HEK293 (cell line): ENCODE measurements around the gene RHOBTB3.

Experiments used
- CTCF ChIA-PET: fragments of 350-600 bp; formaldehyde crosslinking; extraction: SDS; loops from one replicate; lab custom pipeline; 2021; ENCODE audit warnings: antibody characterized with exemption; lab: Yijun Ruan, JAX
- POLR2A ChIA-PET: fragments of 300-600 bp; formaldehyde crosslinking; extraction: SDS; loops from one replicate; lab custom pipeline; 2020; ENCODE audit warnings: antibody characterized with exemption, inconsistent platforms; lab: Yijun Ruan, JAX
- H3K27ac ChIP-seq: fragments of 200-500 bp; sonication (Bioruptor generic); 2 replicates; pipeline ENCODE4 v1.5.1; 2014; ENCODE audit warnings: low read depth, low read length, control low read depth, inconsistent platforms; ENCODE audit errors: extremely low read depth
- H3K36me3 ChIP-seq, 2 experiments: fragments of 200-500 bp in 1 of 2; sonication (Bioruptor generic) in 1 of 2; 1 replicate in 1 of 2; 2 replicates in 1 of 2; pipeline ENCODE4 v1.5.1; 2014 to 2017; ENCODE audit warnings: inconsistent platforms in 2 of 2, low read length in 2 of 2; ENCODE audit not compliant: control insufficient read depth in 2 of 2, insufficient read depth in 1 of 2
- H3K4me1 ChIP-seq: fragments of 200-500 bp; sonication (Bioruptor generic); 2 replicates; pipeline ENCODE4 v1.5.1; 2014; ENCODE audit warnings: mild to moderate bottlenecking, low read length, inconsistent platforms; ENCODE audit not compliant: control insufficient read depth, insufficient read depth
- H3K4me3 ChIP-seq: 2 replicates; pipeline ENCODE4 v1.5.1; 2011; ENCODE audit warnings: low read depth, mild to moderate bottlenecking, control low read depth, low read length, moderate library complexity
- H3K9me3 ChIP-seq: fragments of 200-500 bp; sonication (Bioruptor generic); 2 replicates; pipeline ENCODE4 v1.5.1; 2014; ENCODE audit warnings: low read depth, low read length, inconsistent platforms; ENCODE audit not compliant: control insufficient read depth, insufficient read depth
- GLIS1 ChIP-seq: fragments of 450-650 bp; formaldehyde crosslinking; IDR thresholded peaks from 2 replicates; pipeline ENCODE4 v1.5.1; 2016; ENCODE audit warnings: missing biosample characterization, missing genetic modification characterization
- KLF16 ChIP-seq: fragments of 450-650 bp; formaldehyde crosslinking; IDR thresholded peaks from 2 replicates; pipeline ENCODE4 v1.5.1; 2017; ENCODE audit warnings: missing biosample characterization, missing genetic modification characterization
- MZF1 ChIP-seq: fragments of 450-650 bp; formaldehyde crosslinking; IDR thresholded peaks from 2 replicates; pipeline ENCODE4 v1.5.1; 2017; ENCODE audit warnings: missing biosample characterization, missing genetic modification characterization, borderline replicate concordance
- WT1 ChIP-seq: fragments of 450-650 bp; formaldehyde crosslinking; IDR thresholded peaks from 2 replicates; pipeline ENCODE4 v1.5.1; 2016; ENCODE audit warnings: missing biosample characterization, missing genetic modification characterization
- ZFP3 ChIP-seq: fragments of 450-650 bp; formaldehyde crosslinking; IDR thresholded peaks from 2 replicates; pipeline ENCODE4 v1.5.1; 2016; ENCODE audit warnings: low read depth, missing biosample characterization, missing genetic modification characterization
- ZNF132 ChIP-seq: fragments of 450-650 bp; formaldehyde crosslinking; IDR thresholded peaks from 2 replicates; pipeline ENCODE4 v1.5.1; 2017; ENCODE audit warnings: missing biosample characterization, missing genetic modification characterization, borderline replicate concordance
- ZNF138 ChIP-seq: fragments of 450-650 bp; formaldehyde crosslinking; IDR thresholded peaks from 2 replicates; pipeline ENCODE4 v1.5.1; 2016; ENCODE audit warnings: missing biosample characterization, missing genetic modification characterization, borderline replicate concordance
- ZNF23 ChIP-seq: fragments of 450-650 bp; formaldehyde crosslinking; IDR thresholded peaks from 2 replicates; pipeline ENCODE4 v1.5.1; 2016; ENCODE audit warnings: missing biosample characterization, missing genetic modification characterization, borderline replicate concordance
- ZNF341 ChIP-seq: fragments of 450-650 bp; formaldehyde crosslinking; IDR thresholded peaks from 2 replicates; pipeline ENCODE4; 2016; ENCODE audit warnings: low read depth, missing biosample characterization, missing genetic modification characterization
- ZNF433 ChIP-seq: fragments of 450-650 bp; formaldehyde crosslinking; IDR thresholded peaks from 2 replicates; pipeline ENCODE4 v1.5.1; 2016; ENCODE audit warnings: missing biosample characterization, missing genetic modification characterization, low read depth
- ZNF473 ChIP-seq: fragments of 450-650 bp; formaldehyde crosslinking; IDR thresholded peaks from 2 replicates; pipeline ENCODE4 v1.5.1; 2017; ENCODE audit warnings: missing biosample characterization, missing genetic modification characterization
- ZNF544 ChIP-seq: fragments of 450-650 bp; formaldehyde crosslinking; IDR thresholded peaks from 2 replicates; pipeline ENCODE4 v1.5.0; 2017; ENCODE audit warnings: missing biosample characterization, missing genetic modification characterization
- ZNF549 ChIP-seq: fragments of 450-650 bp; IDR thresholded peaks from 2 replicates; pipeline ENCODE4 v1.5.1; 2018; ENCODE audit warnings: missing biosample characterization, missing genetic modification characterization, mild to moderate bottlenecking, inconsistent platforms, moderate library complexity
- ZNF621 ChIP-seq: fragments of 450-650 bp; formaldehyde crosslinking; IDR thresholded peaks from 2 replicates; pipeline ENCODE4 v1.5.1; 2017; ENCODE audit warnings: missing biosample characterization, missing genetic modification characterization
- ZNF658 ChIP-seq: fragments of 450-650 bp; formaldehyde crosslinking; IDR thresholded peaks from 2 replicates; pipeline ENCODE4; 2016; ENCODE audit warnings: missing biosample characterization, missing genetic modification characterization
- ZNF76 ChIP-seq: fragments of 450-650 bp; formaldehyde crosslinking; IDR thresholded peaks from 2 replicates; pipeline ENCODE4; 2016; ENCODE audit warnings: low read depth, missing biosample characterization, missing genetic modification characterization, borderline replicate concordance
- ZNF776 ChIP-seq: fragments of 450-650 bp; formaldehyde crosslinking; IDR thresholded peaks from 2 replicates; pipeline ENCODE4 v1.5.0; 2017; ENCODE audit warnings: missing biosample characterization, missing genetic modification characterization, borderline replicate concordance
- ZSCAN30 ChIP-seq: fragments of 450-650 bp; IDR thresholded peaks from 2 replicates; pipeline ENCODE4 v1.5.1; 2018; ENCODE audit warnings: missing biosample characterization, mild to moderate bottlenecking, missing genetic modification characterization, moderate library complexity
- TF ChIP-seq, protein P1 (sequence below): fragments of 450-650 bp; formaldehyde crosslinking; IDR thresholded peaks from 2 replicates; pipeline ENCODE4 v1.5.1; 2016; ENCODE audit warnings: missing biosample characterization, missing genetic modification characterization, low read depth
- TF ChIP-seq, protein P2 (sequence below): fragments of 450-650 bp; formaldehyde crosslinking; IDR thresholded peaks from 2 replicates; pipeline ENCODE4 v1.5.1; 2016; ENCODE audit warnings: missing biosample characterization, missing genetic modification characterization
- TF ChIP-seq, protein P3 (sequence below): fragments of 450-650 bp; formaldehyde crosslinking; IDR thresholded peaks from 2 replicates; pipeline ENCODE4 v1.5.1; 2017; ENCODE audit warnings: missing biosample characterization, missing genetic modification characterization

RHOBTB3 gene

DNA sequence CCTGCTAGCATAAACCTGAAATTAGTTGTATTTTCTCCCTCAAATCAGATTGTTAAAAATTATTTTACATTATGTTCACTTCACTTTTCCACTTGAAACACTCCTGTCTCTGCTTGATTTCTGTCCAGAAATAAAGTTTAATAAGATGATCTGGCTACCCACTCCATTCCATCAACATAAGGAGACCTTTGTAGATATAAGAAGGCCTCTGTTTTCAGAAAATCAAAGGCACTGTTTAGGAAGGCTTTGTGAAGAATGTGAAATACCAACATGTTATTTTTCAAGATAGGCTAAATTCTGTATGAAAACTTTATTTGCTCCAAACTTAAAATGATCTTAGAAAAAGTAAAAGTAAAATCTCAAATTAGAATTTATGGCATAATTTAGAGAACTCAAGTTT lies 15.1 kb downstream of the RHOBTB3 start:
- H3K36me3 ChIP-seq = peaks cover 10 to 45% of the 10 kb centered on the region in 2 experiments
- no peak overlapping the region for H3K27ac ChIP-seq
- no peak for TF ChIP-seq ZNF76 (tag by site-specific recombination)
- no peak for TF ChIP-seq ZNF341
- TF ChIP-seq ZSCAN30 (tag by site-specific recombination) = no peak
- no peak for TF ChIP-seq ZNF433 (tag by site-specific recombination)
- TF ChIP-seq ZNF23 (tag by site-specific recombination) = no peak
- TF ChIP-seq ZNF776 = no peak
- no peaks in the 10 kb centered on the region for H3K9me3 ChIP-seq
- H3K4me1 ChIP-seq = no peaks in the 10 kb centered on the region
- no peak overlapping the region for H3K4me3 ChIP-seq
- ChIA-PET CTCF (interaction anchor here (0.7 to 1.3 kb wide), 2 partner anchors 9 to 80 kb away, joined by 3 to 4 read pairs; no protein-coding TSS in a partner anchor), POLR2A (no interaction called here)

DNA sequence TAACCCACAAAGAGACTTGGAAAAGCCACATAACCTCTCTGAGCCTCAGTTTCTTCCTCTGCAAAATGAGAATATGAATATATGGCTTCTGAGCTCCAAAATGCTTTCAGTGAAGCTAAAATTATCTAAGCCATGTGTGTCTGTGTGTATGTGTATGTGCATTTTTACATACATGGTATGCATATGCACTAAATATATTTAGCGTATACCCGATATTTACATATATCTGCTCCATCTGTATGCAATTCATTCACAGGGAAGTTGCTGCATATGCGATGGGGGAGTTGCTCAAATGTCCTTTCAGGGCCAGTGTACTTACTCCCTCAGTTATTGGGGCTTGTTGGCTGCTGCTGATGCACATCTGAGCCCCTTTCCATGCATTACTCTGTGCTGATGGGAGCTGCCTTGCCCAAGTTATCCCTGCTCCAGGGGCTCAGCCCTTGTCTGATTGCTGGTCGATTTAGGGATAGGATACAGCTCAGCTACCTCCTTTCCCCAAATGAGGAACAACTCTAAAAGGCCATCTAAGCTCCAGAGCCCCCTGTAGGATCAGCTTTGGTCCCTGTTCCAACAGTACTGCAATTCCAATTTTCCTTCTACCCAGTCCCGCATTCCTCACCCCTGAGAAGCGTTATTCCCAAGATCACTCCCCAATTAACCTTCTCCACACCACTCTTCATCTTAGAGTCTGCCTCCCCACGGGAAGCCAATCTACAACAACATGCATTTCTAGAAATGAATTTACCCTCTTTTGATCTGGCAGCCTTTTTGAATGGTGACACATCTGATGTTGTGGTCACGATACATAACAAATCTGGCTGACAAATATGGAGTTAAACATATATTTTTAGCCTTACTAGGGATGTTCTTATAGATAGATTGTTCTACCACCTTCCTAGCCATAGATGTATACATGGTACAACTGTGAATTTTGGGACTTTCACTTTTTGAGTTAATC lies 15.9 kb downstream of the RHOBTB3 start:
- TF ChIP-seq ZNF549 (tag by site-specific recombination) (no peak), WT1 (tag by site-specific recombination) (no peak)
- CTCF ChIA-PET = interaction anchor here (0.7 to 1.3 kb wide), 3 partner anchors 10 to 83 kb away, joined by 3 to 4 read pairs (median 3); no protein-coding TSS in a partner anchor
- Histone ChIP-seq H3K4me1 (no peaks in the 10 kb centered on the region), H3K36me3 (peaks cover 15 to 51% of the 10 kb centered on the region in 2 experiments), H3K9me3 (no peaks in the 10 kb centered on the region), H3K27ac (no peak overlapping the region), H3K4me3 (no peak overlapping the region)
- POLR2A ChIA-PET = no interaction called here

DNA sequence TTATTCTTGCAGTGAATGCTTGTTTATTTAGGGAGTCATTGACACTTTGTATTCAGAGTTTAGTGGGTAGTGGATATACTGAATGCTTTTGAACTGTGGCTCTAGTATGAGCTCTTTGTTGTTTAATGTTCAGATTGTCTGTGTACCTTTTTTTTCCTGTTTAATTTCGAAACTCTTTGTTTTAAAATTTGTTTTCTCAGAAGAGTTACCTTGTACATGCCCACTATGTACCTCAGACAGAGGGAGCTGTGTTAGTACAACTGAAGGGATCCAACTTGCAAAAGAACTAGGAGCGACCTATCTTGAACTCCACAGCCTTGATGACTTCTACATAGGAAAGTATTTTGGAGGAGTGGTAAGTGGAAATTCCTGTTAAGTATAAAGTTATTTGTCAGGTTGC lies 17.0 kb downstream of the RHOBTB3 start:
- H3K4me3 ChIP-seq = no peak overlapping the region
- H3K9me3 ChIP-seq = no peaks in the 10 kb centered on the region
- H3K27ac ChIP-seq = no peak overlapping the region
- H3K36me3 ChIP-seq = peaks cover 25 to 62% of the 10 kb centered on the region in 2 experiments
- ChIA-PET POLR2A (no interaction called here), CTCF (interaction anchor here (1.5 kb wide), 1 partner anchor 15 kb away, joined by 7 read pairs; no protein-coding TSS in a partner anchor)
- TF ChIP-seq, protein P1, sequence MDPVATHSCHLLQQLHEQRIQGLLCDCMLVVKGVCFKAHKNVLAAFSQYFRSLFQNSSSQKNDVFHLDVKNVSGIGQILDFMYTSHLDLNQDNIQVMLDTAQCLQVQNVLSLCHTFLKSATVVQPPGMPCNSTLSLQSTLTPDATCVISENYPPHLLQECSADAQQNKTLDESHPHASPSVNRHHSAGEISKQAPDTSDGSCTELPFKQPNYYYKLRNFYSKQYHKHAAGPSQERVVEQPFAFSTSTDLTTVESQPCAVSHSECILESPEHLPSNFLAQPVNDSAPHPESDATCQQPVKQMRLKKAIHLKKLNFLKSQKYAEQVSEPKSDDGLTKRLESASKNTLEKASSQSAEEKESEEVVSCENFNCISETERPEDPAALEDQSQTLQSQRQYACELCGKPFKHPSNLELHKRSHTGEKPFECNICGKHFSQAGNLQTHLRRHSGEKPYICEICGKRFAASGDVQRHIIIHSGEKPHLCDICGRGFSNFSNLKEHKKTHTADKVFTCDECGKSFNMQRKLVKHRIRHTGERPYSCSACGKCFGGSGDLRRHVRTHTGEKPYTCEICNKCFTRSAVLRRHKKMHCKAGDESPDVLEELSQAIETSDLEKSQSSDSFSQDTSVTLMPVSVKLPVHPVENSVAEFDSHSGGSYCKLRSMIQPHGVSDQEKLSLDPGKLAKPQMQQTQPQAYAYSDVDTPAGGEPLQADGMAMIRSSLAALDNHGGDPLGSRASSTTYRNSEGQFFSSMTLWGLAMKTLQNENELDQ (tag by site-specific recombination) = no peak
- TF ChIP-seq ZNF473 (tag by site-specific recombination) (no peak), MZF1 (tag by site-specific recombination) (no peak)
- H3K4me1 ChIP-seq = no peaks in the 10 kb centered on the region

DNA sequence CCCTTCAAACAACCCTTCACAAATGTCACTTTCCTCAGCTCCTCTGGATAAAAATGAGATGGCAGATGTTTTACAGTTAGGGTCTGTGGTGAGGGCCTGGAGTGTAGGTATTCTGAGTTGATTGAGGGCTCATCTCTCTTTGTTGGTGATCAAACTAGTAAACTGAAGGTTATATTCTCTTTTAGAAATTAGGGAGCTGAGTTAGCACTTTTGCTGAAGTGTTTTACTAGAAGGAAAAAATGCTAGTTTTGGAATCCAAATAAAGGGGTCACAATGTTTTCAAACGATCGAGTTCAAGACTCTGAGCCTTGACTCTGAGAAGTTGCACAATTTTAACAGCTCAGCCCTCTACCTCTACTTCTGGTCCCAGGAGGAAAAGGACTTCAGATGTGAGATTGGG lies 23.4 kb downstream of the RHOBTB3 start:
- Histone ChIP-seq H3K9me3 (no peaks in the 10 kb centered on the region), H3K27ac (no peak overlapping the region), H3K4me3 (no peak overlapping the region), H3K4me1 (peaks cover 1% of the 10 kb centered on the region; the same call in 1 of the 2 replicates), H3K36me3 (peaks cover 26 to 64% of the 10 kb centered on the region in 2 experiments)
- ChIA-PET POLR2A (no interaction called here), CTCF (interaction anchor here (0.7 to 2.8 kb wide), 2 partner anchors 26 to 29 kb away, joined by 3 to 8 read pairs; no protein-coding TSS in a partner anchor)
- TF ChIP-seq ZNF544 (tag by site-specific recombination) (no peak), ZNF621 (no peak), KLF16 (no peak), ZFP3 (tag by site-specific recombination) (no peak), ZNF132 (no peak), ZNF138 (no peak), ZNF658 (no peak), MZF1 (tag by site-specific recombination) (no peak), GLIS1 (tag by site-specific recombination) (no peak)
- TF ChIP-seq, protein P2, sequence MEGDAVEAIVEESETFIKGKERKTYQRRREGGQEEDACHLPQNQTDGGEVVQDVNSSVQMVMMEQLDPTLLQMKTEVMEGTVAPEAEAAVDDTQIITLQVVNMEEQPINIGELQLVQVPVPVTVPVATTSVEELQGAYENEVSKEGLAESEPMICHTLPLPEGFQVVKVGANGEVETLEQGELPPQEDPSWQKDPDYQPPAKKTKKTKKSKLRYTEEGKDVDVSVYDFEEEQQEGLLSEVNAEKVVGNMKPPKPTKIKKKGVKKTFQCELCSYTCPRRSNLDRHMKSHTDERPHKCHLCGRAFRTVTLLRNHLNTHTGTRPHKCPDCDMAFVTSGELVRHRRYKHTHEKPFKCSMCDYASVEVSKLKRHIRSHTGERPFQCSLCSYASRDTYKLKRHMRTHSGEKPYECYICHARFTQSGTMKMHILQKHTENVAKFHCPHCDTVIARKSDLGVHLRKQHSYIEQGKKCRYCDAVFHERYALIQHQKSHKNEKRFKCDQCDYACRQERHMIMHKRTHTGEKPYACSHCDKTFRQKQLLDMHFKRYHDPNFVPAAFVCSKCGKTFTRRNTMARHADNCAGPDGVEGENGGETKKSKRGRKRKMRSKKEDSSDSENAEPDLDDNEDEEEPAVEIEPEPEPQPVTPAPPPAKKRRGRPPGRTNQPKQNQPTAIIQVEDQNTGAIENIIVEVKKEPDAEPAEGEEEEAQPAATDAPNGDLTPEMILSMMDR (tag by site-specific recombination) = no peak
- TF ChIP-seq, protein P3, sequence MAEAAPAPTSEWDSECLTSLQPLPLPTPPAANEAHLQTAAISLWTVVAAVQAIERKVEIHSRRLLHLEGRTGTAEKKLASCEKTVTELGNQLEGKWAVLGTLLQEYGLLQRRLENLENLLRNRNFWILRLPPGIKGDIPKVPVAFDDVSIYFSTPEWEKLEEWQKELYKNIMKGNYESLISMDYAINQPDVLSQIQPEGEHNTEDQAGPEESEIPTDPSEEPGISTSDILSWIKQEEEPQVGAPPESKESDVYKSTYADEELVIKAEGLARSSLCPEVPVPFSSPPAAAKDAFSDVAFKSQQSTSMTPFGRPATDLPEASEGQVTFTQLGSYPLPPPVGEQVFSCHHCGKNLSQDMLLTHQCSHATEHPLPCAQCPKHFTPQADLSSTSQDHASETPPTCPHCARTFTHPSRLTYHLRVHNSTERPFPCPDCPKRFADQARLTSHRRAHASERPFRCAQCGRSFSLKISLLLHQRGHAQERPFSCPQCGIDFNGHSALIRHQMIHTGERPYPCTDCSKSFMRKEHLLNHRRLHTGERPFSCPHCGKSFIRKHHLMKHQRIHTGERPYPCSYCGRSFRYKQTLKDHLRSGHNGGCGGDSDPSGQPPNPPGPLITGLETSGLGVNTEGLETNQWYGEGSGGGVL (tag by site-specific recombination) = no peak
